H9 (cell line): ENCODE results near the gene LECT2. TPM values are rescaled to one million over a fixed set of nuclear protein-coding genes. Genes with fewer than 3 reads are reported as not detected.

Source experiments
- DNase-seq: peaks from one replicate; pipeline ENCODE4 v3.0.0-alpha.2; 2017
- H2AFZ ChIP-seq: one replicate; pipeline ENCODE4 v1.6.1; 2013; ENCODE audit warnings: mild to moderate bottlenecking, low read length, control low read depth, moderate library complexity
- H2AK5ac ChIP-seq: 2 replicates; pipeline ENCODE4 v1.6.1; 2013; ENCODE audit warnings: low read length, control low read depth, mixed read lengths; ENCODE audit not compliant: insufficient read length
- H2BK120ac ChIP-seq: one replicate; pipeline ENCODE4 v1.6.1; 2013; ENCODE audit warnings: low read depth, mild to moderate bottlenecking, low read length, control low read depth, inconsistent platforms; ENCODE audit not compliant: poor library complexity, severe bottlenecking
- H2BK12ac ChIP-seq: 2 replicates; pipeline ENCODE4 v1.6.1; 2013; ENCODE audit warnings: low read length, control low read depth, mixed read lengths, low read depth; ENCODE audit not compliant: insufficient read length
- H2BK15ac ChIP-seq: 2 replicates; pipeline ENCODE4 v1.6.1; 2013; ENCODE audit warnings: low read depth, low read length, control low read depth
- H2BK20ac ChIP-seq: one replicate; pipeline ENCODE4 v1.6.1; 2013; ENCODE audit warnings: low read depth, mild to moderate bottlenecking, low read length, control low read depth, inconsistent platforms; ENCODE audit not compliant: poor library complexity, severe bottlenecking
- H2BK5ac ChIP-seq: 2 replicates; pipeline ENCODE4 v1.6.1; 2013; ENCODE audit warnings: low read length, control low read depth, mixed read lengths; ENCODE audit not compliant: insufficient read length
- H3K14ac ChIP-seq: 2 replicates; pipeline ENCODE4 v1.6.1; 2013; ENCODE audit warnings: low read length, control low read depth; ENCODE audit not compliant: insufficient read depth
- H3K18ac ChIP-seq: 2 replicates; pipeline ENCODE4 v1.6.1; 2013; ENCODE audit warnings: low read depth, mild to moderate bottlenecking, mixed read lengths, low read length, control low read depth; ENCODE audit not compliant: insufficient read length
- H3K23ac ChIP-seq: 2 replicates; pipeline ENCODE4 v1.6.1; 2013; ENCODE audit warnings: low read length, control low read depth, mixed read lengths, low read depth; ENCODE audit not compliant: insufficient read length
- H3K23me2 ChIP-seq: 2 replicates; pipeline ENCODE4 v1.6.1; 2013; ENCODE audit warnings: low read depth, mild to moderate bottlenecking, mixed read lengths, low read length, control low read depth; ENCODE audit not compliant: insufficient read length, poor library complexity, severe bottlenecking
- H3K27ac ChIP-seq: 2 replicates; pipeline ENCODE4 v1.5.1; 2013; ENCODE audit warnings: low read length, control low read depth, mixed read lengths, low read depth; ENCODE audit not compliant: insufficient read length
- H3K27me3 ChIP-seq: 2 replicates; pipeline ENCODE4 v1.6.1; 2013; ENCODE audit warnings: low read length, control low read depth, inconsistent platforms; ENCODE audit not compliant: insufficient read depth
- H3K4ac ChIP-seq: 2 replicates; pipeline ENCODE4 v1.6.1; 2013; ENCODE audit warnings: low read depth, mild to moderate bottlenecking, control low read depth, inconsistent platforms, low read length, moderate library complexity
- H3K4me1 ChIP-seq: 2 replicates; pipeline ENCODE4 v1.6.1; 2013; ENCODE audit warnings: low read length, control low read depth, inconsistent platforms; ENCODE audit not compliant: insufficient read depth
- H3K4me2 ChIP-seq: 2 replicates; pipeline ENCODE4 v1.6.1; 2013; ENCODE audit warnings: low read length, control low read depth, mixed read lengths; ENCODE audit not compliant: insufficient read length, insufficient read depth
- H3K56ac ChIP-seq: 2 replicates; pipeline ENCODE4 v1.6.1; 2013; ENCODE audit warnings: low read depth, mild to moderate bottlenecking, mixed read lengths, low read length, control low read depth; ENCODE audit not compliant: insufficient read length
- H3K79me1 ChIP-seq: 2 replicates; pipeline ENCODE4 v1.6.1; 2013; ENCODE audit warnings: low read depth, mild to moderate bottlenecking, moderate library complexity, low read length, control low read depth, inconsistent platforms; ENCODE audit not compliant: insufficient read depth, poor library complexity, severe bottlenecking
- H3K79me2 ChIP-seq: 2 replicates; pipeline ENCODE4 v1.6.1; 2013; ENCODE audit warnings: low read length, control low read depth, inconsistent platforms; ENCODE audit not compliant: insufficient read depth
- H3K9ac ChIP-seq: 2 replicates; pipeline ENCODE4 v1.6.1; 2013; ENCODE audit warnings: low read length, control low read depth, mixed read lengths; ENCODE audit not compliant: insufficient read length; ENCODE audit errors: extremely low read depth
- H3K9me3 ChIP-seq: one replicate; pipeline ENCODE4 v1.6.1; 2013; ENCODE audit warnings: low read depth, low read length, inconsistent platforms; ENCODE audit not compliant: control insufficient read depth
- H3T11ph ChIP-seq: one replicate; pipeline ENCODE4 v1.6.1; 2013; ENCODE audit warnings: mild to moderate bottlenecking, low read length, control low read depth, inconsistent platforms
- H4K20me1 ChIP-seq: one replicate; pipeline ENCODE4 v1.6.1; 2013; ENCODE audit not compliant: control insufficient read depth, insufficient read length, insufficient read depth
- H4K5ac ChIP-seq: 2 replicates; pipeline ENCODE4 v1.6.1; 2013; ENCODE audit warnings: low read depth, mild to moderate bottlenecking, mixed read lengths, low read length, control low read depth; ENCODE audit not compliant: insufficient read length
- H4K8ac ChIP-seq: replicated peaks from 2 replicates; pipeline ENCODE4 v1.6.1; 2013; ENCODE audit warnings: low read length, control low read depth, mixed read lengths, low read depth; ENCODE audit not compliant: insufficient read length
- H4K91ac ChIP-seq: 2 replicates; pipeline ENCODE4 v1.6.1; 2013; ENCODE audit warnings: low read depth, mild to moderate bottlenecking, moderate library complexity, mixed read lengths, low read length, control low read depth; ENCODE audit not compliant: insufficient read length
- H3K27ac Mint-ChIP-seq, 3 experiments: 2 replicates in 2 of 3; 3 replicates in 1 of 3; pipeline ENCODE4 v1.8.0; 2020 to 2021; ENCODE audit warnings: mixed read lengths in 3 of 3, mild to moderate bottlenecking in 1 of 3, moderate library complexity in 1 of 3
- H3K27me3 Mint-ChIP-seq: 2 replicates; pipeline ENCODE4 v1.8.0; 2021; ENCODE audit warnings: low read depth, mild to moderate bottlenecking, moderate library complexity, mixed read lengths
- H3K36me3 Mint-ChIP-seq, 3 experiments: 2 replicates in 2 of 3; 3 replicates in 1 of 3; pipeline ENCODE4 v1.8.0; 2020 to 2021; ENCODE audit warnings: low read depth in 3 of 3, mixed read lengths in 3 of 3; ENCODE audit not compliant: insufficient read depth in 1 of 3
- H3K4me1 Mint-ChIP-seq, 2 experiments: 2 replicates each; pipeline ENCODE4 v1.8.0; 2020; ENCODE audit warnings: mixed read lengths in 2 of 2
- H3K4me3 Mint-ChIP-seq, 2 experiments: 2 replicates in 1 of 2; 3 replicates in 1 of 2; pipeline ENCODE4 v1.8.0; 2020 to 2021; ENCODE audit warnings: mild to moderate bottlenecking in 2 of 2, mixed read lengths in 2 of 2, moderate library complexity in 1 of 2
- H3K9me3 Mint-ChIP-seq, 2 experiments: 2 replicates in 1 of 2; 3 replicates in 1 of 2; pipeline ENCODE4 v1.8.0; 2020; ENCODE audit warnings: mild to moderate bottlenecking in 2 of 2, mixed read lengths in 2 of 2, moderate library complexity in 1 of 2
- CTCF ChIP-seq: fragments of 200-600 bp; sonication (generic); conservative IDR thresholded peaks from 3 replicates; pipeline ENCODE4 v1.8.0; 2021; ENCODE audit warnings: antibody characterized with exemption, mild to moderate bottlenecking
- WGBS: extraction: QIAGEN DNeasy Blood & Tissue Kit; methylation state at CpG from one replicate; pipeline ENCODE4 v1.1.7; 2013; ENCODE audit warnings: missing lambda C conversion rate, low lambda C conversion rate, mixed read lengths; ENCODE audit not compliant: insufficient read length; ENCODE audit errors: extremely low coverage; 5-methylcytosine and 5-hydroxymethylcytosine counted together
- total RNA-seq: library from RNA; stranded (reverse); gene quantifications from 2 replicates; pipeline ENCODE4 v1.2.1, GENCODE V29; 2021

Gene LECT2
- total RNA-seq, 1 experiment from 2014 or later: not detected

GRCh38 chr5:135966165-135966564, 11.4 kb upstream of the LECT2 start:
- H2AFZ ChIP-seq: no peak overlapping the region
- no peak for DNase-seq
- no peaks in the 10 kb centered on the region for H3K27me3 ChIP-seq
- H4K20me1 ChIP-seq: no peaks in the 10 kb centered on the region
- H3K9ac ChIP-seq: no peak overlapping the region
- no peaks in the 10 kb centered on the region for H3K23me2 ChIP-seq
- no peak overlapping the region for H2BK20ac ChIP-seq
- no peak overlapping the region for H2AK5ac ChIP-seq
- H3K14ac ChIP-seq: no peak overlapping the region
- H3K4me2 ChIP-seq: no peak overlapping the region
- no peak overlapping the region for H3T11ph ChIP-seq
- H3K4me1 ChIP-seq: no peaks in the 10 kb centered on the region
- H2BK120ac ChIP-seq: no peak overlapping the region
- no peak overlapping the region for H3K18ac ChIP-seq
- H3K4me3 Mint-ChIP-seq: no peak overlapping the region
- no peaks in the 10 kb centered on the region for H3K36me3 Mint-ChIP-seq
- no peak overlapping the region for H3K27ac Mint-ChIP-seq
- H3K27ac ChIP-seq: no peak overlapping the region
- TF ChIP-seq CTCF: no peak
- no peak overlapping the region for H4K8ac ChIP-seq
- no CpG with 5 or more reads among the region's 4 CpGs for WGBS
- no peaks in the 10 kb centered on the region for H3K27me3 Mint-ChIP-seq
- H2BK5ac ChIP-seq: no peak overlapping the region
- H2BK15ac ChIP-seq: no peak overlapping the region
- peaks cover 0 to 3% of the 10 kb centered on the region in 2 experiments; a peak in 1 of 4 replicates for H3K4me1 Mint-ChIP-seq
- no peak overlapping the region for H2BK12ac ChIP-seq
- no peaks in the 10 kb centered on the region for H3K9me3 ChIP-seq
- no peak overlapping the region for H3K4ac ChIP-seq
- no peak overlapping the region for H3K23ac ChIP-seq
- no peaks in the 10 kb centered on the region for H3K79me2 ChIP-seq
- no peak overlapping the region for H4K91ac ChIP-seq
- H3K56ac ChIP-seq: no peak overlapping the region
- no peak overlapping the region for H4K5ac ChIP-seq
- peaks cover 0 to 3% of the 10 kb centered on the region in 2 experiments; a peak in 4 of 5 replicates for H3K9me3 Mint-ChIP-seq
- H3K79me1 ChIP-seq: no peaks in the 10 kb centered on the region
